ENCODE results near the gene PTGES3L.

Gene PTGES3L

GRCh38 chr17:42979511-42980273 lies at the start of gene PTGES3L:
Gene PTGES3L (minus strand): TSS chr17:42980080. CDS start chr17:42980053, 27 bp downstream.
- DNase-seq = no peak

DNA sequence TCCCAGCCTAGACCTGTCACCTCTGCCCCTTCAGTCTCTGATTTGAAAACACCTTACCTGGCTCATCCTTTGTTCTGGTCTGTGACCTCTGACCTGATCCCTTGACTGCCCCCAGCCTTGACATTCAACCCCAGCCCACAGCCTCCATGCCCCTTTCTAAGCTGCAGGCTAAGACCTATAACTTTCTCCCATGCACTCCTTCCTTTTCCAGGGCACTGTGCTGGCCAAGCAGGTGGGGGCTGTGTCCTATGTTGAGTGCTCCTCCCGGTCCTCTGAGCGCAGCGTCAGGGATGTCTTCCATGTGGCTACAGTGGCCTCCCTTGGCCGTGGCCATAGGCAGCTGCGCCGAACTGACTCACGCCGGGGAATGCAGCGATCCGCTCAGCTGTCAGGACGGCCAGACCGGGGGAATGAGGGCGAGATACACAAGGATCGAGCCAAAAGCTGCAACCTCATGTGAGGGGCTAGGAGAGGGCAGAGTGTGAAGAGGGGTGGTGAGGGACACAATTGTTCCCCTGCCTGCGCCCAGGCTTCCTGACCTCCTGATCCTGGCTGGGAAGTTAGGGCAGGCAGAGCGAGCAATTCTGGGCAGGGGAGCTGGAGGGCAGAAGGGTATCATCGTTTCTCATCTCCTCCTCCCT lies 48.5 kb upstream of the PTGES3L start:
- DNase-seq = no peak

- no peak for DNase-seq
Observed at GRCh38 chr17:43027091-43028032, 47.5 kb upstream of the PTGES3L start.

DNA sequence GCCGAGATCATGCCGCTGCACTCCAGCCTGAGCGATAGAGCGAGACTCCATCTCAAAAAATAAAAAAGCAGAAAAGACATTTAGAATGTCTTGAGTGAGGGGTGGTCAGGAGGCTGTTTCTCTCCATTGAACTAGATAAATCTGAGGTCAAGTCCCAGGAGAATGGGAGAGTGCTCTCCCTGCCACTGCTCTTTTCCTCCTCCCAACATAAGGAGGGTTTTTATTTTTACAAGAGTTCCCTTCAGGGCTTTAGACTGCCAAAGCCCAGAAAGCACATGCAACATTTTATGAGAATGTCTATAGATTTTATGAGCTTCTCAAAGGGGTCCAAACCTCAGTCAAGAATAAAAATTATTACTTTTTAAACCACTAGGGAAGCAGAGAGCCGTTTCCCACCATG lies 46.7 kb upstream of the PTGES3L start:
- DNase-seq = no peak

- DNase-seq = no peak
Observed at GRCh38 chr17:43025766-43026537, 46.1 kb upstream of the PTGES3L start.

DNA sequence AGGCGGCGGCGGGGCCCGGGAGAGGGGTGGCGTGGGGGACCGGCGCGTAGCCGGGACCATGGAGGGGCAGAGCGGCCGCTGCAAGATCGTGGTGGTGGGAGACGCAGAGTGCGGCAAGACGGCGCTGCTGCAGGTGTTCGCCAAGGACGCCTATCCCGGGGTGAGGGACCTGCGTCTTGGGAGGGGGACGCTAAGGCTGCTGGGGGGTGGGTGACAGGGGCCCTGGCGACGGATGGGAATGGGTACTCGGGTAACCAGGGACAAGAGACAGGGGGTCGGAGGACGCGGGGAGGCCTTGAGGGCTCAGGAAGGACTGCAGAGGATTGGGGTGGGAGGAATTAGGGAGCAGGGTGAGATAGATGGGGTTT lies 45.4 kb upstream of the PTGES3L start:
- no peak for DNase-seq

DNA sequence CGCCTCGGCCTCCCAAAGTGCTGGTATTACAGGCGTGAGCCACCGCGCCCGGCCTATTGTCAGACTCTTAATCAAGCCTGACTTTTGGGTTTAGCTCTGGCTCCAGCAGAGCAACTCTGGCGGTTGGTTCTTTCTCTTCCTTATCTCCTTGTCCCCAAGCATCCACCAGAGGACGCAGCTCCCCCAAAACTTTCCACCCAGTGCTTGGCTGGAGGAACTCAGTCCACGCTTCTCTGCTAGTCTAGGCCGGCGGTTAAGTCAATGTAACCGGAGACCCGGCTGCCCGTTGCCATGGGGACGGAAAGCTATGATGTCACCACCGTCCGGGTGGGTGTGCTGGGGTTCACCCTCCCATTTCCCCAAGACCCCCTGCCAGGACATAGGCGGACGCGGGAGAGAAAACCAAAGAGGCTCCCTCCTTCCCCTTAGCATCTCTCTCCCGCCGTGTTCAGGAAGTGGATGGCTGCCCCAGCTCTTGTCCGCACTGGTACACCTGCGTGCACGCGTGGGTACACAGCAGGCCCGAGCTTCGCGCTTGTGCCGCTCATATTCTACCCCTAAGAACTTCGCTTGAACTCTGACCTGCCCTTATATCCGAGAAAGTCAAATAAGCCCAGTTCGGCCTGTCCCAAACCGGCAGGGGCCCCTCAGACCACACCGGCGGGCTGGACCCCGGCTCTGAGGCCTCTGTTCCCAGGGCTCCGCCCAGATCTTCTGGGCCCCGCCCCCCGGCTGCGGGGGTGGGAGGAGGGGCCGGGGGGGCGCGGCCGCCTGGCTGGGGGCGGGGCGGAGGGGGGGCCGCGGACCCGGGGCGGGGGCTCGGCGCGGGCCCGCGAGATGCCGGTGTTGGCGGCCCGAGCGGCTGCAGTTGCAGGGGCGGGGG lies 44.8 kb upstream of the PTGES3L start, which contains the start of gene RND2:
TSS of gene RND2 (plus strand) at position 825 of the 883 bp plus-strand sequence. CDS start 117 bp downstream, outside the sequence.
- DNase-seq = peak; percentile 96

DNA sequence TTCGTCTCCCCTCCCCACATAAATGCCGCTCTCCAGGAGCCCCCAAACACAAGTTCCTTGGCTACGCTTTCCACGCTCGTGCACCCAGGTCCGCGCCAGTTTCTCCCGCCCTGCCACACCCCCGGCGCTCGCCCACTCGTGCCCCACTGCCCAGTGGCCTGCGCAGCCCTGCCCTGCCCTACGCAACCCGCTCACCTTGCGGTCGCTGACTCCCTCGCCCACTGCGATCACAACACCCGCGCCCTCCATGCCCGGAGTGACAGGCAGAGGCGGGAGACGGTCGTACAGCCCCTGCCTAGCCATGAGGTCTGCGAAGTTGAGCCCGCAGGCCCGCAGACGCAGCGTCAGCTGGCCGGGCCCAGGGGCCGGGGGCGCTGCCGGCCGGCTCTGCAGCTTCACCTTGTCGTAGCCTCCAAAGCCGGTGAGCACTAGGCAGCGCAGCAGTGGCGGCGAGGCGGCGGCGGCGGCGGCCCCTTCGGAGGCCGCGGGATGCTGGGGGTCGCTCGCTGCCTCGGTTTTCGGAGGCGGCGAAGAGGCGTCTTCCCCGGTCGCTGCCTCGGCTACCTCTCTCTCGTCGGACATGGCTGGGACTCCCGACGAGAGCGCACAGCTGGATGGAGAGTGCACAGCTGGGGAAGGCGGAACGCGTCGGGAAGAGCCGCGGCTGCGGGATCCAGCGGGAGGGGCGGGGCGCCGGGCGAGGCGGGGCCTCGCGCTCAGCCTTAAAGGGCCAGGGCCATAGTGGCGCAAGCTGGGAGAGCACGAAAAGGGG lies 42.0 kb upstream of the PTGES3L start, which contains the start of gene VAT1:
TSS of gene VAT1 (minus strand) at position 645 of the 772 bp plus-strand sequence. CDS start at position 582, 63 bp downstream.
- peak; percentile 72 for DNase-seq

GRCh38 chr17:43020789-43021740 lies 41.2 kb upstream of the PTGES3L start:
- DNase-seq = peak; percentile 69

DNA sequence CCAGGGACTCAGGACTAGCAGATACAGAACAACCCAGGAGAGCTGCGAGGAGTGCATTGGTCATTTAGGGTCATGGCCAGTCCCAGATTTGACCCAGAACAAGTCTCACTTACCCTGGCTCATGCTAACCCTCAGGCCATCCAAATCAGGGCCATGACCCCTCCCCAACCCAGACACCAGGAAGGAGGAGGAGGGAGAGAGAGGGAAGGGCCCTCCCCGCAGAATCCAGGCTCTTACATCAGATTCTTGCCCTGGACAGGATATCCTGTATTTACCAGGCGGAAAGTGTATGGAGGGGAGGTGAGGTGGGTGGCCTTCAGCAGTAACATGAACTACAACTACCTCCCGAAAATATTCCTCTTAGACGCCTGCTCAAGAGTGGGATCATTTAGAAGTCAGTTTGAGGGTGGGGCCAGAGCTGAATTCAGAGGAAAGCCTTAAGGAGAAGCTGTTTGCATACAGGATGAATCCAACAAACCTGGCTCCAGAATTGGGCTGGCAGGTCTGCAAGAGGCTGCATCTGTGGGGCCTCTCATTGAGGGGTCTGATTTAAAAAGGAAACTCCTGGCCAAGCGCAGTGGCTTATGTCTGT lies 40.2 kb upstream of the PTGES3L start:
- no peak for DNase-seq

GRCh38 chr17:43019418-43019817 lies 39.5 kb upstream of the PTGES3L start:
- DNase-seq = no peak

GRCh38 chr17:43018932-43019331 lies 39.1 kb upstream of the PTGES3L start:
- DNase-seq = no peak

DNA sequence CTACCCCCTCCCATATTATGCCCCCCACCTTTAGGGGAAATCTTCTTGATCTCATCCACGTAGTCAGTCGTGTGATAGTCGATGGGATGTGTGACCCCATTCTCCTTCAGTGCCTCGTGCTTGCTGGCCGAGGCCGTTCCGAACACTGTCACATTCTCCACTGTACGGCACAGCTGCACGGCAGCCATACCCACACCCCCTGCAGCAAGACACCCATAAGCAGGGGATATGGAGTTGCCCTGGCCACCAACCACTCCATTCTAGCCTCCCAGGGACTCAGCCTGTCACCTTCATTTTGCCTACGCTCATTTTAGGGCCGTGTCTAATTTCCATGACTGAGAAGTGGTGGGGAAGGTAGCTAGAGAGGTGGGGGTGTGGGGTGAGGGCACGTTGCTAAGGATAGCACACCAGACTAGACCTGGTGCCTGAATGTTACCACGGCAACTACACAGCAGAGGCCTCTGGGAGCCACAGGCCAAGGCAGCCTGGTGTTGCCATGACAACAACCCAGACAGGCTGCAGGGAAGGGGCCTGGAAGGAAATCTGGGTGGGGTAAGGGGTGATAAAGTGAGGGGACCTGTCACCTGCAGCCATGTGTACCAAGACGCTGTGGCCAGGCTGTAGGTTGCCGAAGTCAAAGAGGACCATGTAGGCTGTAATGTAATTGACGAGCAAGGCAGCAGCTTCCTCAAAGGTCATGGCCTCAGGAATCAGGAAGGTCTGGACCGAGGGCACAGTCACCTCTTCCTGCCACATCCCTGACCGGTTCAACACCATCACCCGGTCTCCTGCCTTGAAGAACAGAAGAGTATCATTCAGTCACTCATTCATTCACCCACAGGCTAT lies 38.4 kb upstream of the PTGES3L start:
- DNase-seq = no peak

GRCh38 chr17:43016216-43016615 lies 36.3 kb upstream of the PTGES3L start:
- DNase-seq = no peak

- no peak for DNase-seq
Observed at GRCh38 chr17:43015579-43015978, 35.7 kb upstream of the PTGES3L start.

GRCh38 chr17:43014649-43015542 lies 35.0 kb upstream of the PTGES3L start:
- no peak for DNase-seq

Data from kidney glomerular epithelial cell (primary cell).